Osteocyte (in vitro differentiated cells): ENCODE measurements around the gene UBN1. TPM values are rescaled to one million over a fixed set of nuclear protein-coding genes. Genes with fewer than 3 reads are reported as not detected.
A peak's percentile ranks its signal among the peaks of the same experiment; 100 is the strongest.

Source experiments
- DNase-seq: peaks from one replicate; pipeline ENCODE4 v3.0.0; 2021; ENCODE audit warnings: mixed read lengths; ENCODE audit not compliant: unreplicated experiment; ENCODE audit errors: extremely low spot score
- H3K27ac Mint-ChIP-seq: one replicate; pipeline ENCODE4 v1.8.0; 2021; ENCODE audit warnings: mild to moderate bottlenecking, mixed read lengths; ENCODE audit not compliant: unreplicated experiment
- H3K27me3 Mint-ChIP-seq: one replicate; pipeline ENCODE4 v1.8.0; 2021; ENCODE audit warnings: mixed read lengths; ENCODE audit not compliant: unreplicated experiment
- H3K36me3 Mint-ChIP-seq: one replicate; pipeline ENCODE4 v1.8.0; 2021; ENCODE audit warnings: mixed read lengths; ENCODE audit not compliant: unreplicated experiment
- H3K4me1 Mint-ChIP-seq: one replicate; pipeline ENCODE4 v1.8.0; 2021; ENCODE audit warnings: mixed read lengths; ENCODE audit not compliant: unreplicated experiment
- H3K4me3 Mint-ChIP-seq: one replicate; pipeline ENCODE4 v1.8.0; 2021; ENCODE audit warnings: mild to moderate bottlenecking, moderate library complexity, mixed read lengths; ENCODE audit not compliant: unreplicated experiment
- H3K9me3 Mint-ChIP-seq: one replicate; pipeline ENCODE4 v1.8.0; 2021; ENCODE audit warnings: mixed read lengths; ENCODE audit not compliant: unreplicated experiment
- CTCF ChIP-seq: fragments of 200-600 bp; sonication (generic); IDR thresholded peaks from 2 replicates; pipeline ENCODE4 v1.5.0; 2021; ENCODE audit warnings: antibody characterized with exemption, mild to moderate bottlenecking, moderate library complexity
- total RNA-seq: library from RNA; stranded (reverse); gene quantifications from 2 replicates; pipeline ENCODE4 v1.2.1, GENCODE V29; 2021

The UBN1 gene
- total RNA-seq, 1 donor from 2014 or later: 50.8 TPM

GRCh38 chr16:4913130-4913773 lies 66.0 kb downstream of the UBN1 start:
- Mint-ChIP-seq H3K27ac (no peak overlapping the region), H3K4me3 (no peak overlapping the region), H3K4me1 (peaks cover 35% of the 10 kb centered on the region), H3K27me3 (no peaks in the 10 kb centered on the region), H3K9me3 (no peaks in the 10 kb centered on the region), H3K36me3 (no peaks in the 10 kb centered on the region)
- DNase-seq: no peak
- TF ChIP-seq CTCF: no peak

GRCh38 chr16:4913774-4914525 lies 66.7 kb downstream of the UBN1 start:
- H3K36me3 Mint-ChIP-seq: no peaks in the 10 kb centered on the region
- H3K27me3 Mint-ChIP-seq: no peaks in the 10 kb centered on the region
- peaks cover 34% of the 10 kb centered on the region for H3K4me1 Mint-ChIP-seq
- H3K27ac Mint-ChIP-seq: no peak overlapping the region
- no peak for TF ChIP-seq CTCF
- DNase-seq: no peak
- no peak overlapping the region for H3K4me3 Mint-ChIP-seq
- H3K9me3 Mint-ChIP-seq: no peaks in the 10 kb centered on the region

GRCh38 chr16:4914528-4915225 lies 67.4 kb downstream of the UBN1 start:
- H3K27ac Mint-ChIP-seq: peak overlapping the region; percentile 85

GRCh38 chr16:4915226-4915761 lies 68.0 kb downstream of the UBN1 start:
- H3K9me3 Mint-ChIP-seq: no peaks in the 10 kb centered on the region
- no peak overlapping the region for H3K4me3 Mint-ChIP-seq
- H3K27ac Mint-ChIP-seq: peak overlapping the region; percentile 85
- H3K36me3 Mint-ChIP-seq: no peaks in the 10 kb centered on the region
- no peaks in the 10 kb centered on the region for H3K27me3 Mint-ChIP-seq
- peaks cover 34% of the 10 kb centered on the region for H3K4me1 Mint-ChIP-seq
- no peak for TF ChIP-seq CTCF
- DNase-seq: no peak

More at GRCh38 chr16:4914528-4915225, 67.4 kb downstream of the UBN1 start:
- DNase-seq: no peak
- TF ChIP-seq CTCF: no peak
- Mint-ChIP-seq H3K36me3 (no peaks in the 10 kb centered on the region), H3K4me1 (peaks cover 34% of the 10 kb centered on the region), H3K4me3 (no peak overlapping the region), H3K9me3 (no peaks in the 10 kb centered on the region), H3K27me3 (no peaks in the 10 kb centered on the region)
